Cardiac fibroblast (primary cell): ENCODE results near the gene PPRC1.

Experiments used
- DNase-seq, 2 donors: peaks; one replicate each; pipeline versions ENCODE4 v3.0.0 to v3.0.0-alpha.2; 2010; ENCODE audit warnings: low read depth in 2 of 2
- H3K4me3 ChIP-seq, 2 donors: replicated peaks in 1 of 2; 1 replicate in 1 of 2; 2 replicates in 1 of 2; pipeline ENCODE4 v1.5.1; 2011; ENCODE audit warnings: low read depth in 2 of 2, low read length in 2 of 2, mild to moderate bottlenecking in 2 of 2, moderate library complexity in 1 of 2
- TF ChIP-seq, protein P1 (sequence below): IDR thresholded peaks from one replicate; pipeline ENCODE4 v1.5.1; 2011; ENCODE audit warnings: low read depth, mild to moderate bottlenecking, low read length, inconsistent platforms

The PPRC1 gene

DNA sequence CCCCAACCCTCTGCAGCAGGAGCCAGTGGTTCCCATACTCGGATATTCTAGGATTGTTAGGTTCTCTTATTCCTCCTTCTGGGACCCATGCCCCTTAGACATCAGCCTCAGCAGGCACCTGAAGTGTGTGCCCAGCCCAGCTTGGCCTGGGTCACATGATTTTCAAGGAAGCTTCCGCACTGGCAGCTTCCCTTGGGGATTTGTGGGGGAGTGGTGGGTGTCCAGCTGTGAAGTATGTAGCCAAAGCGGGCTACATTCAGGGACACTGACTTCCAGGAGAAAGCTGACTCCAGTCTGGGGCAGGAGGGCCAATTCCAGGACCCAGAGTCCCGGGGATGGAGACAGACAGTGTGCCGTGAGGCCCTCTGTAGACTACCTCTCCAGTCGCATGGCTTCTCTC lies 14.0 kb upstream of the PPRC1 start:
- TF ChIP-seq, protein P1, sequence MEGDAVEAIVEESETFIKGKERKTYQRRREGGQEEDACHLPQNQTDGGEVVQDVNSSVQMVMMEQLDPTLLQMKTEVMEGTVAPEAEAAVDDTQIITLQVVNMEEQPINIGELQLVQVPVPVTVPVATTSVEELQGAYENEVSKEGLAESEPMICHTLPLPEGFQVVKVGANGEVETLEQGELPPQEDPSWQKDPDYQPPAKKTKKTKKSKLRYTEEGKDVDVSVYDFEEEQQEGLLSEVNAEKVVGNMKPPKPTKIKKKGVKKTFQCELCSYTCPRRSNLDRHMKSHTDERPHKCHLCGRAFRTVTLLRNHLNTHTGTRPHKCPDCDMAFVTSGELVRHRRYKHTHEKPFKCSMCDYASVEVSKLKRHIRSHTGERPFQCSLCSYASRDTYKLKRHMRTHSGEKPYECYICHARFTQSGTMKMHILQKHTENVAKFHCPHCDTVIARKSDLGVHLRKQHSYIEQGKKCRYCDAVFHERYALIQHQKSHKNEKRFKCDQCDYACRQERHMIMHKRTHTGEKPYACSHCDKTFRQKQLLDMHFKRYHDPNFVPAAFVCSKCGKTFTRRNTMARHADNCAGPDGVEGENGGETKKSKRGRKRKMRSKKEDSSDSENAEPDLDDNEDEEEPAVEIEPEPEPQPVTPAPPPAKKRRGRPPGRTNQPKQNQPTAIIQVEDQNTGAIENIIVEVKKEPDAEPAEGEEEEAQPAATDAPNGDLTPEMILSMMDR: no peak
- H3K4me3 ChIP-seq: peak overlapping the region; percentile 90 to 99
- peak; percentile 54 for DNase-seq

DNA sequence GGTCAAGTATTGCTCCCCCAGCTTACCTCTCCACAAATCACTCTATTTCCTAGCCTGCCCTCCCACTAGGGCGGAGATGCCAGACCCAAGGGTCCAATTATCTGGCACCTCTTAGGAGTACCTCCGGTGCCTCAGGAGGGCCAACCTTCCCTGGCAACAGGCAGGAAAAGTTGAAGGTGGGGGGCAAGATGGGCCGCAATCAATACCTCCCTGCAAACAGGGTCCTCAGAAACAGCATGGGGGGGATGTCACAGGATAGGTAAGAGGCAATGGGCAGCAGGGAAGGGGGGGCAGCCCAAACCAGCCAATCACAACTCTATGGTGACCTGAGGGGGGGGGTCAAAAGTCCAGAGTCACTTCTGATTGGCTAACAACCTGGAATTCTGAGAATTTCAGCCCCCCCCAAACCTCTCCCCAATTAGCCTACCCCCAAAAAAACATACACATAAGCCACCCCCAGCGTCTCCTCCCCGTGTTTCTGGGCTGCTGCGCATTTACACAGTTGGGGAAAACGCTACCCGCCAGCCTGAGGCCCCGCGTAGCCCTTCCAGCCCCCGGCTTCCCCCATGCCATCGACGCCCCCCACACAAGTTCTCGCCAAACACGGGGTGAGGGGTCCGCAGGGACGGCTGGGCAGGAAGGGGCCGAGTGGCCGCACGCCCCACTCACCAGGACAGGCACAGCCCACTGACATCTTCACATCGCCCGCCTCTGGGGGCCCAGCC lies 13.3 kb upstream of the PPRC1 start:
- peak; percentile 68 to 88 for DNase-seq
- H3K4me3 ChIP-seq: peak overlapping the region; percentile 90 to 99

DNA sequence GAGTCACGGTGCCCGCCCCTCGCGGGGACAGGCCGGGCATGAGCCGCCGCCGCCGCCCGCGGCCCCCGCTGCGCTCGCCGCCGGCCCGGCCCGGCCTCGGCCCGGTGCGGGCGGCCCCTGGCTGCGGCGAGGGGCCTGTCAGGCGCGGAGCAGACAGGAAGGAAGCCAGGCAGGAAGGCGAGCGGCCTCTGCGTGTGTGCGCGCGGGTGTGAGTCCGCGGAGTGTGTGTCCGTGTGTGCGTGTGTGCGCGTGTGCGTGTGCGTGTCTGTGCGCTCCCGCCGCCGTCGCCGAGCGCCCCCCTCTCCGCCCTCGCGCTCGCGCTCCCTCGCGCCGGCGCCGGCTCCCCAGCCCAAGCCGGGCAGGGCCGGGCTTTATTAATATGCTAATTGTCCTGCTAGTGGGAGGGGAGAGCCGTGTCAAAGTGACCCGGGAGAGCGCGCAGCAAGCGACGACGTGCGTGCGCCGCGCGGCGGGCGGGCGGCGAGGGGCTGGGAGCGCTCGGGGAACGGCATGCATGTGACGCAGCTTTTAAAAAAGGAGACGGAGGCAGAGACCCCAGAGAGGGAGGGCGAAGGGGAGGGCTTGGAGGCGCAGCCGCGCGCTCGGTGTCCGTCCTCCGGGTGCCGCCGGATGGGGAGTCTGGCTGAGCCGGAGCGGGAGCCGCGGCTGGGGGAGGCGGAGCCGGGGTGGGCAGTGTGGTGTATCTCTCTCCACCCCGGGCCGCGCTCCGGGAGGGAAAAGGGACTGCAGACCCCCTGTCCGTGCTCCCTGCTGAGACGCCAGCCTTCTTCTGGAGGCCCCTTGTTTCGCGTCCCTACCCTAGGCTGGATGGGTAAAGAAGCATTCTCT lies 12.5 kb upstream of the PPRC1 start, which contains the start of gene LDB1:
Gene LDB1, minus strand, starts transcription at position 227 of the 849 bp plus-strand sequence. CDS start 258 bp downstream, outside the sequence.
- peak within 1 kb of the TSS; percentile 90 to 99 for H3K4me3 ChIP-seq
- TF ChIP-seq, protein P1: no peak
- DNase-seq: peak; percentile 62 to 92

More for the DNA sequence above, 13.3 kb upstream of the PPRC1 start:
- TF ChIP-seq, protein P1: no peak

DNA sequence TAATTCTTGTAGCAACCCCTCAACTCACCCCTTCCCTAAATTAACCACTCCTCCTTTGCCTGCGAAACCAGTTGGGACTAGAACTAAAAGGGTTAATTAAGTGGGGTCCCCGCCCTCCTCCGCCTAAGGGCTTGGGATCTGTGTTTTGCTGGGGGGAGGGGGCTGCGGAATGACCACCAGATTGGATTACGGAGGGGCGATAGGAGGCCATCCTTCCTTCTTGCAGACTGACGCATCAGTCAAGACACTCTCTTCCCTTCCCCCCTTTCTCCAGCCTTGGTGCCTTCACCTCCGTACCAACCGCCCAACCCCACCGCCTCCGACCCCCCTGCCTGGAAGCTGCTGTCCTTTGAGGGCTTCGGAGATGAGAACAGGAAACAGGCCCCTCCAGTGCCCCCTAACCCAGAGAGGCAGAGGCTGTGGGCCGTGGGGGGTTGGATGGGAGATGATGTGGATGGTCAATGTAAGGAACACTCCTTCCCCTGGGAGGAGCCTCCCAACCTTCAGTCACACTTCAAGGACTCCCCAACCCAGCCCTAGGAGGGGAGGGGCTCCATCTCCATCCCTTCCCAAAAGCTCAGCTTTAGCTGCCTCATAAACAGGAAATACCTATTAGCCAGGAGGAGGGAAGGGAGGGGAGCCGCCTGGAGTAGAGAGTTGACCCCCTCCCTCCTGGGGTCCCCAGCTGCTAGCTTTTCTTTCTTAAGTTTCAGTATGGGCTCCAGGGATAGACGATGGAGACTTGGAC lies 11.7 kb upstream of the PPRC1 start:
- TF ChIP-seq, protein P1: no peak
- H3K4me3 ChIP-seq: peak overlapping the region; percentile 90 to 99
- peak; percentile 53 to 96 for DNase-seq

DNA sequence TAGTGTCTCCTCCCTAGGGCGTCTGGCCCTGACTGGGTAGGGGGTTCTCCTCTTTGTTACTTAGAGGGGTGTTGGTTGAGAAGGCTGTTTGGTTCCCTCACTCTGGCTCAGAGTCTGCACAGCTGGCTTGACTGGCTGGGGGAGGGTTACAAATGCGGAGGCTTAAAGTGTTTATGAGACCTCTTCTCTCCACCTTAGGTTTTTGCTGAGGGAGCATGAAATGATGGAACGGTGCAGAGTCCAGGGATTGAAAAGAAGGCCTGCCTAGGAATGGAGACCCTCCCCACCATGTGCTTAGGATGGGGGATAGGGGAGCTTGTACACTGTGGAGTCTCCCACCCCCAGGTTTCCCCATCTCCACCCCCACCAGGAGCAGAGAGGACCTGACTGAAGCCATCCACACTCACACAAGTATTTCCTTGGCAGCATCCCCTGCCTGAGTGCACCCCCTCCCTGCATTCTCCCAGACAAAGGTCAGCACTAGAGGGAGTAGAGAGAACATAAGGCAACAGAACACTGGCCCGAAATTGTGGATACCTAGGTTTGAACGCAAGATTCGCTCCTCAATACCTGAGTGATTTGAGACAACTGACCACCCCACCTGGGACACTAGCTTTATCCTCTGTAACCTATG lies 11.0 kb upstream of the PPRC1 start:
- TF ChIP-seq, protein P1: peak; percentile 6
- H3K4me3 ChIP-seq: peak overlapping the region in 1 of 2 donors; percentile 99
- DNase-seq: peak in 1 of 2 donors; percentile 77

DNA sequence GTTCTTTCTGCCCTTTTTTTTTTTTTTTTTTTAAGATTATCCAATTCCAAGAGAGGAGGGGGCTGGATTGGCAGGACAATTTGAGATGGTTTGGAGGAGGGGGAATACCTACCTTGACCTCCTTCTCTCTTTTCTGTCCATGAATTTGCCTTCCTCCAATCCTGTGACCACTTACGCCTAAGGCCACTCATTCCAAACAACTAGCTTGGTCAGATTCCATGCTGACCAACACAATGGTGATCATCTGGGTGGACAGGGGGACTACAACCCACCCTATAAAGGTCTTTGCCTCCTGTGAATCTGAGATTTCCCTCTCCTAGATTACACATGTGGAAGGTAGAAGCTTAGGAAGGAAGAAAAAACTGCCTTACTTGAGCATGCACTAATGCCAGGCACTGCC lies 10.4 kb upstream of the PPRC1 start:
- H3K4me3 ChIP-seq: no peak overlapping the region
- no peak for DNase-seq
- TF ChIP-seq, protein P1: no peak
